OCI-LY7 (cell line): ENCODE measurements around the gene CD63.

Source experiments
- EZH2phosphoT487 ChIP-seq: fragments of 200-600 bp; sonication (generic); IDR thresholded peaks from 2 replicates; pipeline ENCODE4 v1.6.1; 2018; ENCODE audit warnings: low read depth, borderline replicate concordance, mild to moderate bottlenecking, mixed run types, antibody characterized with exemption, low read length, moderate library complexity, mixed read lengths
- TF ChIP-seq, protein P1 (sequence below): fragments of 200-600 bp; sonication (generic); conservative IDR thresholded peaks from 2 replicates; pipeline ENCODE4 v1.5.1; 2014; ENCODE audit warnings: mild to moderate bottlenecking, antibody characterized with exemption, low read length, moderate library complexity, mixed read lengths

GRCh38 chr12:55717011-55718007, 11.5 kb downstream of the CD63 start:
- TF ChIP-seq, protein P1, sequence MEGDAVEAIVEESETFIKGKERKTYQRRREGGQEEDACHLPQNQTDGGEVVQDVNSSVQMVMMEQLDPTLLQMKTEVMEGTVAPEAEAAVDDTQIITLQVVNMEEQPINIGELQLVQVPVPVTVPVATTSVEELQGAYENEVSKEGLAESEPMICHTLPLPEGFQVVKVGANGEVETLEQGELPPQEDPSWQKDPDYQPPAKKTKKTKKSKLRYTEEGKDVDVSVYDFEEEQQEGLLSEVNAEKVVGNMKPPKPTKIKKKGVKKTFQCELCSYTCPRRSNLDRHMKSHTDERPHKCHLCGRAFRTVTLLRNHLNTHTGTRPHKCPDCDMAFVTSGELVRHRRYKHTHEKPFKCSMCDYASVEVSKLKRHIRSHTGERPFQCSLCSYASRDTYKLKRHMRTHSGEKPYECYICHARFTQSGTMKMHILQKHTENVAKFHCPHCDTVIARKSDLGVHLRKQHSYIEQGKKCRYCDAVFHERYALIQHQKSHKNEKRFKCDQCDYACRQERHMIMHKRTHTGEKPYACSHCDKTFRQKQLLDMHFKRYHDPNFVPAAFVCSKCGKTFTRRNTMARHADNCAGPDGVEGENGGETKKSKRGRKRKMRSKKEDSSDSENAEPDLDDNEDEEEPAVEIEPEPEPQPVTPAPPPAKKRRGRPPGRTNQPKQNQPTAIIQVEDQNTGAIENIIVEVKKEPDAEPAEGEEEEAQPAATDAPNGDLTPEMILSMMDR = no peak
- TF ChIP-seq EZH2phosphoT487 = no peak
